NCI-H1105 treated with DMSO at 0.1 percent for 48 hours (cell line): ENCODE data around the gene CCDC154.

Experiments
- DNase-seq: peaks from one replicate; lab custom pipeline; 2025; lab: John Stamatoyannopoulos, UW

Gene CCDC154

GRCh38 chr16:1437606-1438005 is 6.8 kb downstream of the CCDC154 start:
- DNase-seq = no peak

DNA sequence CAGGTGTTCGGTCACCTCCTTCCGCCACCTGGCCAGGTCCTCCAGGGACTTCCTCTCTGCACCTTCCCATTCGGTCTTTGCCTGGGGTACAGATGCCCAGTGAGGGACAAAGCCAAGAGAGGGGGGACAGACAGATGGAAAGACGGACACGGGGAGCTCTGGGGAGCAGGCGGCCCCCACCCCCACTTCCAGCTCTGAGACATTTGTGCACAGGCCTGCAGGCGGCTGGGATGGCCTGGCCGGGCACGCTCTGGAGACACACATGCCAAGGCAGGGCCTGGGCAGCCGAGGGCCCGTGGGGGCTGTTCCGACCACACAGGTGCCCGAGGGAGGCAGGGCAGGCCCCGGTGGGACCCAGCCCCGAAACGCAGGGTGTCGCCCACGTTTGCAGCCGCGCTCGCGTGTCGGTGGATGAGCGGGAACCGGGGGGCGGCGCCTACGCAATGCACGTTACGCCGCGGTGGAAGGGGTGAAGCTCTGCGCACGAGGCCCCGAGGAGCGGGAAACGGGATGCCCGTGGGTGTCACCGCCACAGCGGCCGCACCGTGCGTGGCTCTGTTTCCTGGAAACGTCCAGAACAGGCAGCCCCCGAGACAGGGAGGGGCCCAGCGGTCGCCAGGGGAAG is 7.5 kb downstream of the CCDC154 start:
- DNase-seq = no peak

DNA sequence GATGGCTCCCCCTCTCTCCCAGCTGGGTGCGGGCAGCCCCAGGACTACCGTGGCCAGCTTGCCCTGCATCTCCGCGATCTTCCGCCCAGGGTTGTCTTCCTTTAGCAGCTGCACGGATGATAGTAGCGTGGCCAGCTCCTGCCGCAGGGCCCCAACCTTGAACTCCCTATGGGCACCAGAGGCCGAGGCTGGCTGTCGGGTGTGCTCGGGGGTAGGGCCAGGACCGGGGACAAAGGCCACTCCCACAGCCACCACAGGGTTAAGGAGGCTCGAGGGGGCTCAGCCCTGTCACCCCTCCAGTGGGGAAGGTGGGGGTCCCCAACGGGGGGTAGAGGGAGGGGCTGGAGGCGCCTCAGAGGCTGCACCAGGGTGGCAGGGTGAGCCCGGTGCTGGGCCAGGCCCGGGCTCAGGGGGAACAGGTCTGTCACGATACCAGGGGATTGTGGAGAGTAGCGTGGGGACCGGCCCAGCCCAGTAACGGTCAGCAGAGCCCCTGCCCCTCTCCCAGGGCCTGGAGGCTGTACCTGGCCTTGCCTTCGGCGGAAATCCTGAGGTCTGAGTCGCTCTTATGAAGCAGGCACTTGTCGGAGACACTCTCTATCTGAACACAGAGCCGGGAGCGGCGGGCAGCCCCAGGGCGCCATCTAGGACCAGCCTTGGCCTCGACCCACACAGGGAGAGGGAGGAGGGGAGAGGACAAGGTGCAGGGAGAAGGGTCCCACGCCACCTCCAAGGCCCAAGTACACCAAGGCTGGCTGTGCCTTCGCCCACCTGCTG is 8.2 kb downstream of the CCDC154 start:
- DNase-seq = no peak

- no peak for DNase-seq
Measured at GRCh38 chr16:1434644-1435592, 9.4 kb downstream of the CCDC154 start.

GRCh38 chr16:1433756-1434155 is 10.6 kb downstream of the CCDC154 start:
- no peak for DNase-seq

DNA sequence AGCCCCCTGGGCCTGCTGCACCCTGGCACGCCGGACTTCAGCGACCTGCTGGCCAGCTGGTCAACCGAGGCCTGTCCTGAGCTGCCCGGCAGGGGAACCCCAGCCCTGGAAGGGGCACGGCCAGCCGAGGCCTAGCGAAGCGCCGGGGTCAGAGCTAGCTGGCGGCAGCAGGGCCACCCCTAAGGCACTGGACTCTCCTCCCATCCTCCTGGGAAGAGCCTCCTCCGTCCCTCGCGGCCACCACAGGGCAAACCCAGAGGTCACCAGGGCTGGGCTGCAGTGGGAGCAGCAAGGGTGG is 11.1 kb downstream of the CCDC154 start:
- no peak for DNase-seq

GRCh38 chr16:1432388-1433262 is 11.7 kb downstream of the CCDC154 start:
- DNase-seq = no peak

DNA sequence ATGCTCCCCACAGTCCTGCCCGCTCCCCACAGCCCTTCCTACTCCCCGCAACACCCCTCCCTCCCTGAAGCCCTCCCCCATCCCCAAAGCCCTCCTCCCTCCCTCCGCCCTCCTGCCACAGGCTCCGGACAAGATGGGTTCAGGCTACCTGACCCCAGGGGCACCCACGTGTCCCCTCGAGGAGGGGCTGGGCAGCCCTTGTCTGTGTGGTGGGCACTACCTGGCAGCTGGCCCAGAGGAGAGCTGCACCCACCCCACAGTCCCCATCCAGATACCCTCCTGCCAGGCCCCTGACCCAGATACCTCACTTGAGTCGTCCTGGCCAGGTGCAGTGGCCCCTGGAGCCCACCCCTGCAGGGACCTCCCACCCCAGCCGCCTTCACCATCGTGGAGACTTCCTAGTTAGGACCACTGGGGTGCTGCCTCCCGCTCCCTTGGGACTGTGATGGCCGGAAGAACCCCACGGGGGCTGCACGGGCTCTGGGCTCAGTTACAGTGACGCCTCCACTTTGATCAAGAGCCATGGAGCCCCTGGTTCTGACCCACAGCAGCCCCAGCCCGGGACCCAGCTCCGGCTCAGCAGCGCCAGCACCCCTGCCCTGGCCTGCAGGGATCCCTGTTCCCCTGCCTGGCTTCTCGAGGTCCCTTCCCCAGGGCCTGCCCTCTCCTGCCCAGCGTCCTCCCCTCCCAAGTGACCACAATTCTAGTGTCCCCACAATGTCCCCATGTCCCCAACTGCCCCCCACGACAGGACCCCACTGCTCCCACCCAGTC is 12.7 kb downstream of the CCDC154 start:
- DNase-seq = no peak

DNA sequence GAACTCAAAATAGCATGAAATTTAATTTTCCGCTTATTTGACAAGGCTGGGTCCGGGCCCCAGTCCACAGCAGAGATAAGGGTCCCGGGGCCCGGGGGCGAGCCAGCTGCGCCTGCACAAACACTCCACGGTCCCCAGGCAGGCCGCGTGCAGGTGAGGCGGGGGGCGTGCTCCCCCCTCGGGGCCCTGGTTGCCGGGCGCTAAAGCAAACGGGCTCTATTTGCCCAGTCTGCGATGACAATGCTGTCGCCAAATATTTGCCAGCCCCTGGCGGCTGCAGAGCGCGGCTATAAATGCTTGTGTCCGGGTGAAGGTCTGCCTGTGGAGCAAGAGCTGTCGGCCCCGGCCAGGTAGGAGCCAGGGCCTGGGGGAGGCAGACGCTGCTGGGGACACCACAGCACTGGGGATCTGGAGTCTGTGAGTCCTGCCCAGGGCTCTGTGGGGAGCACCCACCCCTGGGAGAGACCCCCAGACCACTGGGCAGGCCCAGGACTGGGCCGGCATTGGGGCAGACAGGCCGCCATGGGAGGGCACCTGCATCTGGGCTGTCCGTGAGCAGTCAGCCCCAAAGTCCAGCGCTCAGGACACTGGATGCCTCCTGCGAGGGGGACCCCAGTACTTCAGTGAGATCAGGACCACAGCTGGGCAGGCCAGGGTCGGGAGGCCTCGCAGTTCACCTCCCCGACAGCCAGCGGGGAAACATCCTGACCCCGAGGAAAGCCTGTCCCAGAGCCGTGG is 13.4 kb downstream of the CCDC154 start, which contains the start of gene PERCC1:
Gene PERCC1 (plus strand): TSS at position 320 of the 738 bp plus-strand sequence. CDS start 1,516 bp downstream, outside the sequence.
- no peak for DNase-seq

GRCh38 chr16:1430214-1430758 is 14.1 kb downstream of the CCDC154 start:
- DNase-seq = no peak

GRCh38 chr16:1429631-1430030 is 14.7 kb downstream of the CCDC154 start:
- no peak for DNase-seq

- DNase-seq = no peak
Measured at GRCh38 chr16:1429012-1429411, 15.3 kb downstream of the CCDC154 start.

DNA sequence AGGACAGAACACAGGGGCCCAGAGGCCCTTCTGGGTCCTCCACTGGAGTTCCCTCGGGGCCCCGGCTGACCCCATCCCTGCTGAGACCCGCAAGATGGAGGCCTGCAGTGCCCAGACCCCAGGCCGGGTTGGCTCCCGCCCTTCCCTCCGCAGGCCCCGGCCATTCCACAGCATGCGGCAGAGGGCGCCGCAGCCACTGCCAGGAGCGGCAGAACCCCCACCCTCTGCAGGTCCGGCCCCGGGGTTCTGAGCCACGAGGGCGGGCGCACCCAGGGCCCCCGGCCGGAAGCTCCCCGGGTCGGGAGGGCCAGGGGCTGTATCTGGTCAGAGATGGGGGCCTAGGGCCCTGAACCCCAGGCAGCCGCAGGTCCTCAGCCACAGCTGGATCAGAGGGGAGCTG is 15.8 kb downstream of the CCDC154 start:
- no peak for DNase-seq

DNA sequence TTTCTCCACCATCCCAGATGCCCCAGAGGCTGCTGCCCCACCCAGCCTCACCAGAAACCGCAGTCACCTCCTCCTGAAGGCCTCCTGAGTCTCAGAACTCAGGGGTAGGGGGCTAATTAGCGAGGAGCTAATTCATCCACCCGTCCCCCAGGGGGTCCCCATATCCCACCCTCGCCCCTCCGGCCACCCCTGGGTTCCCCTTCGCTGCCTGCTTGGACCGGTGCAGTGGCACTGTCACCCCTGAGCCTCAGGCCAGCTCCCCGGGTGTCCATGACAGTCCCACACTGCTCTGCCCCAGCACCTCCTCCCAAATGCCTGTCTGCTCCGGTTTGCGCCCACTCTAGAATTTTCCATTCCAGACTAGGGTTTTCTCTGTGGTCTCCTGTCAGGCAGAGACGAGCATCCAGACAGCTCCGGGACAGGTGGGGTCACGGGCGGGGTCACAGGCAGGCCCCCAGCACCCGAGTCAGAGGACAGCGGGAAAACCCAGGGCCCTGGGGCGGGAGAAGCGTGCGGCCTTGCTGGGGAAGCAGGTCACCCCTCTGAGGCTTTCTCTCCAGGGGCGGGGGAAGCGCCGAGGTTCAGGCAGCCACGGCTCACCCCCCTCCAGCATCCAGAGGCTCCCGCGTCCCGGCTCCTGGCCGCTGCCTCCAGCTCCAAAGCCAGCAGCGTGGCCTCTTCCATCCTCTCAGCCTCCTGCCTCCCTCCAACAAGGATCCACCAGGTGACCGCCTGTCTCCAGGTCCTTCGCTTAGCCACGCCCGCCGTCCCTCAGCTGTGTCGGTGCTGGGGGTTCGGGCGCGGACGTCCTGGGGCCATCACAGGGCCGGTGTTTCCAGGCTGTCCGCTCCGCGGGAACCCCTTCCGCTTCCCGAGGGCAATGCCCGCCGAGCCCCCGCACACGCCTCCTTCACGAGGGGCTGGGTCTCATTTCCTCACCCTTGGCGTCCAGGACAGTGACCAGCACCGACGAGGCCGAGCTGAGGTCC is 16.6 kb downstream of the CCDC154 start:
- DNase-seq = no peak

DNA sequence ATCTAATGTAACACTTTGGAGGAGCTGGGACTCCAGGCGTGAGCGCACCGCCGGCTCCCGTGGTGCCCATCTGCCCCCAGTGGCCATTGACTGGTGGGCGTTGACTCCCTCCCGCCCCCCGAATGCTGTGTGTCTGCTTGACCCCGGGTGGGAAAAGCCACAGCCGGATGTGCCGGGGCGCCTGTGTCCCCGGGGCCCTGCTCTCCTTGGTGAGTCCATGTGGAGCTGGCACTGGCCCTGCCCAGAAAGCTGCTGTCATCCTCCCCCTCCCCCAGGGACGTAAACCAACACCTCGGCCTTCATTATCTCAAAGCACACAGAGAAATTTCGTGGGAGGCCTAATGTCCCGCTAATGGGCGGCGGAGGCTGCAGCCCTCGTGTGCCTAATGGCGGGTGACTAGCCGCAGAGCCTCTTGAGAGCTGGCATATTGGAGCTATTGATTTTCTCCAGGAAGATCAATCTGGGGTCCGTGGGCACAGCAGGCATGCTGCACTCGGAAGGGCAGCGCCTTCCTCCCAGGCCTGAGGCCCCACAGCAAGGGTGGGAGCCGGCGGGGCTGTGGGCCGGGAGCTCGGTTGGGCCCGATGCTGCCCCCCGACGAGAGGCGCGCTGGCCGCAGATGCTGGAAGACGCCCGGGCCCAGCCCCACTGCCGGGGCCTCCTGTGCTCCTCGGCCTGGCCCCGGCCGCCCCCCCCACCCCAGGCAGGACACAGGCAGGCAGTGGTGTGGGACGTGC is 17.5 kb downstream of the CCDC154 start:
- no peak for DNase-seq

- no peak for DNase-seq
Measured at GRCh38 chr16:1425616-1426370, 18.6 kb downstream of the CCDC154 start.

- no peak for DNase-seq
Measured at GRCh38 chr16:1424028-1424427, 20.3 kb downstream of the CCDC154 start.
